ENCODE data around the gene CDK19. TPM values are rescaled to one million over a fixed set of nuclear protein-coding genes. Genes with fewer than 3 reads are reported as not detected.

The CDK19 gene
- polyA plus RNA-seq, 1 donor (not counting 4 experiments of a cell fraction or from before 2014, with no cell fraction given), result 6.4 TPM

DNA sequence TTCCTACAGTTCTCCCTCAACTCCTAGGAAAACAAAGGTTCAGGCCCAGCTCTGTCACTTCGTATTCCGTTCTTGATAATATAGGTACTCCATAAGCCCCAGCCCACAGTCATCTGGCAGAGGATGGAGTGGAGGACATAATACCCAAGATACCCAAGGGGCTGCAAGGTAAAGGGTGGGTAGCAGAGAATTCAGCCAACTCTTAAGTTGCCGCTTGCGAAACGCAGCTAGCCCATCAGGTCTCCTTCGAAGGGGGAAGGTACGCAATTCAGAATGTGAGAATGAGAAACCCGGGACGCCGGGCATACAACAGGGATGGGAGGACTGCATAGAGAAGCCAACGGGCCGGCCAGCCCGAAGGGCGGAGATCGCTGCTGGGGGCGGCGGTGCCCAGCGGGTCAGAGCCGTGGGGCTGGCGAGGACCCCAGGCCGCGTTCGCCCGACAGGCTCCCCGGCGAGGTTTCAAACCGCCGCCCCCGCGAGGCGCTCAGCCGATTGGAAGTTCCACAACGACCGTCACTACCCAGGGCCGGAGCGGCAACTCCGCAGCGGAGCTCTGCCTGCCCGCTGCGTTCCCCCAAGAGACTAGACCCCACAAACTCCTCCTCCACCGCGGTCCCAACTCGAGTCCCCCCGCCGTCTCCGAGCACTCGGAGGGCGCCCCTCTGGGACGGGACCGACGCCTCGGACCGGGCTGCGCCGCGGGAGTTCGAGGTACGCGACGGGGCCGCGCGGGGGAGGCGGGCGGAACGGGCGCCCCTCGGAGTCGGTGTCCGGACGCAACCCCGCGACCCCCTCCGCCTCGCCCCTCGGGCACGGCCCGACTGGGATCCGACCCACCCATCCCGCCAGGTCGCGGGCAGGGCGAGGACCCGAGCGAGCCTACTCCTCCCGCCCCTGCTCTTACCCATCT is 911 bp downstream of the CDK19 start:
- Histone ChIP-seq H3K27ac (ENCODE audit: control insufficient read depth, insufficient read depth, low read length) (peak overlapping the region; percentile 100), H3K27me3 (ENCODE audit: control insufficient read depth, extremely low read depth, insufficient read depth, low read length) (no peaks in the 10 kb centered on the region), H3K4me1 (ENCODE audit: control insufficient read depth, extremely low read depth, insufficient read depth, low read length) (peaks cover 25% of the 10 kb centered on the region), H2AFZ (ENCODE audit: control insufficient read depth, low read length) (peak overlapping the region; percentile 96), H3K4me2 (ENCODE audit: control insufficient read depth, extremely low read depth, insufficient read depth, low read depth, low read length) (peak overlapping the region; percentile 62), H3K9me1 (ENCODE audit: control insufficient read depth, extremely low read depth, insufficient read depth, low read length) (no peaks in the 10 kb centered on the region), H3K36me3 (ENCODE audit: control insufficient read depth in 2 of 2, extremely low read depth in 1 of 2, insufficient read depth in 2 of 2, low read length in 2 of 2) (no peaks in the 10 kb centered on the region), H4K20me1 (ENCODE audit: control insufficient read depth, extremely low read depth, insufficient read depth, low read length) (no peaks in the 10 kb centered on the region), H3K79me2 (ENCODE audit: control insufficient read depth, insufficient read depth, low read length) (peaks cover 16% of the 10 kb centered on the region), H3K9me3 (ENCODE audit: control insufficient read depth, low read depth, low read length) (no peaks in the 10 kb centered on the region), H3K9ac (ENCODE audit: control insufficient read depth, extremely low read depth, insufficient read depth, low read length) (peak overlapping the region; percentile 98), H3K4me3 (ENCODE audit: control insufficient read depth in 2 of 3, extremely low read depth in 1 of 3, insufficient read depth in 2 of 3, low read depth in 1 of 3, low read length in 3 of 3) (peak overlapping the region; percentile 72 to 99 (median 95))
- dilution Hi-C loops (cut with MboI; ENCODE audit: extremely low pct_ligation_motif_present, low sequenced_read_pairs), result no loop called here
- FAIRE-seq, result no peak
- TF ChIP-seq, protein P1, sequence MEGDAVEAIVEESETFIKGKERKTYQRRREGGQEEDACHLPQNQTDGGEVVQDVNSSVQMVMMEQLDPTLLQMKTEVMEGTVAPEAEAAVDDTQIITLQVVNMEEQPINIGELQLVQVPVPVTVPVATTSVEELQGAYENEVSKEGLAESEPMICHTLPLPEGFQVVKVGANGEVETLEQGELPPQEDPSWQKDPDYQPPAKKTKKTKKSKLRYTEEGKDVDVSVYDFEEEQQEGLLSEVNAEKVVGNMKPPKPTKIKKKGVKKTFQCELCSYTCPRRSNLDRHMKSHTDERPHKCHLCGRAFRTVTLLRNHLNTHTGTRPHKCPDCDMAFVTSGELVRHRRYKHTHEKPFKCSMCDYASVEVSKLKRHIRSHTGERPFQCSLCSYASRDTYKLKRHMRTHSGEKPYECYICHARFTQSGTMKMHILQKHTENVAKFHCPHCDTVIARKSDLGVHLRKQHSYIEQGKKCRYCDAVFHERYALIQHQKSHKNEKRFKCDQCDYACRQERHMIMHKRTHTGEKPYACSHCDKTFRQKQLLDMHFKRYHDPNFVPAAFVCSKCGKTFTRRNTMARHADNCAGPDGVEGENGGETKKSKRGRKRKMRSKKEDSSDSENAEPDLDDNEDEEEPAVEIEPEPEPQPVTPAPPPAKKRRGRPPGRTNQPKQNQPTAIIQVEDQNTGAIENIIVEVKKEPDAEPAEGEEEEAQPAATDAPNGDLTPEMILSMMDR (optimal IDR thresholded peaks at IDR 0.05 in 1 of 3, IDR thresholded peaks at IDR 0.05 in 1 of 3, conservative IDR thresholded peaks at IDR 0.05 in 1 of 3; ENCODE audit: extremely low read depth in 1 of 3, insufficient read depth in 2 of 3, low read length in 3 of 3), result no peak
- no peak for TF ChIP-seq EZH2 (IDR thresholded peaks at IDR 0.05; ENCODE audit: low read length)
- no peak for DNase-seq (ENCODE audit: low read depth, low spot score)

GRCh38 chr6:110813338-110814101 is 1.7 kb downstream of the CDK19 start:
- peak overlapping the region; percentile 72 to 99 (median 95) for H3K4me3 ChIP-seq (ENCODE audit: control insufficient read depth in 2 of 3, extremely low read depth in 1 of 3, insufficient read depth in 2 of 3, low read depth in 1 of 3, low read length in 3 of 3)
- H3K27ac ChIP-seq (ENCODE audit: control insufficient read depth, insufficient read depth, low read length), result no peak overlapping the region
- no peak overlapping the region for H2AFZ ChIP-seq (ENCODE audit: control insufficient read depth, low read length)
- H4K20me1 ChIP-seq (ENCODE audit: control insufficient read depth, extremely low read depth, insufficient read depth, low read length), result no peaks in the 10 kb centered on the region
- peaks cover 18% of the 10 kb centered on the region for H3K79me2 ChIP-seq (ENCODE audit: control insufficient read depth, insufficient read depth, low read length)
- H3K9me1 ChIP-seq (ENCODE audit: control insufficient read depth, extremely low read depth, insufficient read depth, low read length), result no peaks in the 10 kb centered on the region
- no peaks in the 10 kb centered on the region for H3K9me3 ChIP-seq (ENCODE audit: control insufficient read depth, low read depth, low read length)
- TF ChIP-seq, protein P1 (optimal IDR thresholded peaks at IDR 0.05 in 1 of 3, IDR thresholded peaks at IDR 0.05 in 1 of 3, conservative IDR thresholded peaks at IDR 0.05 in 1 of 3; ENCODE audit: extremely low read depth in 1 of 3, insufficient read depth in 2 of 3, low read length in 3 of 3), result no peak
- no peak for TF ChIP-seq EZH2 (IDR thresholded peaks at IDR 0.05; ENCODE audit: low read length)
- H3K9ac ChIP-seq (ENCODE audit: control insufficient read depth, extremely low read depth, insufficient read depth, low read length), result peak overlapping the region; percentile 98
- no peak for FAIRE-seq
- H3K27me3 ChIP-seq (ENCODE audit: control insufficient read depth, extremely low read depth, insufficient read depth, low read length), result no peaks in the 10 kb centered on the region
- peak overlapping the region; percentile 62 for H3K4me2 ChIP-seq (ENCODE audit: control insufficient read depth, extremely low read depth, insufficient read depth, low read depth, low read length)
- H3K36me3 ChIP-seq (ENCODE audit: control insufficient read depth in 2 of 2, extremely low read depth in 1 of 2, insufficient read depth in 2 of 2, low read length in 2 of 2), result no peaks in the 10 kb centered on the region
- H3K4me1 ChIP-seq (ENCODE audit: control insufficient read depth, extremely low read depth, insufficient read depth, low read length), result peaks cover 25% of the 10 kb centered on the region
- no peak for DNase-seq (ENCODE audit: low read depth, low spot score)
- dilution Hi-C loops (cut with MboI; ENCODE audit: extremely low pct_ligation_motif_present, low sequenced_read_pairs), result no loop called here
